IPS-18a (cell line): ENCODE measurements around the gene CLASP1.

Experiments
- H3K27ac ChIP-seq: one replicate; pipeline ENCODE4 v1.5.1; 2013; ENCODE audit warnings: low read length
- H3K27me3 ChIP-seq: one replicate; pipeline ENCODE4 v1.6.1; 2013; ENCODE audit warnings: mild to moderate bottlenecking, low read length; ENCODE audit not compliant: control insufficient read depth, insufficient read depth
- H3K36me3 ChIP-seq: one replicate; pipeline ENCODE4 v1.6.1; 2013; ENCODE audit warnings: low read depth, low read length; ENCODE audit not compliant: control insufficient read depth
- H3K4me1 ChIP-seq: one replicate; pipeline ENCODE4 v1.6.1; 2013; ENCODE audit warnings: low read depth, low read length; ENCODE audit not compliant: control insufficient read depth
- H3K4me3 ChIP-seq: one replicate; pipeline ENCODE4 v1.5.1; 2013; ENCODE audit warnings: low read length
- H3K9ac ChIP-seq: one replicate; pipeline ENCODE4 v1.6.1; 2013; ENCODE audit warnings: mild to moderate bottlenecking, low read length, moderate library complexity
- H3K9me3 ChIP-seq: one replicate; pipeline ENCODE4 v1.6.1; 2013; ENCODE audit warnings: low read depth, low read length; ENCODE audit not compliant: control insufficient read depth

Gene CLASP1

GRCh38 chr2:121359716-121360565 is 289.3 kb downstream of the CLASP1 start:
- Histone ChIP-seq H3K9ac (no peak overlapping the region), H3K27me3 (no peaks in the 10 kb centered on the region), H3K36me3 (peaks cover 37% of the 10 kb centered on the region), H3K27ac (no peak overlapping the region), H3K4me1 (no peaks in the 10 kb centered on the region), H3K9me3 (no peaks in the 10 kb centered on the region), H3K4me3 (no peak overlapping the region)

- H3K27me3 ChIP-seq, result no peaks in the 10 kb centered on the region
- no peak overlapping the region for H3K27ac ChIP-seq
- H3K9me3 ChIP-seq, result no peaks in the 10 kb centered on the region
- no peaks in the 10 kb centered on the region for H3K4me1 ChIP-seq
- peaks cover 41% of the 10 kb centered on the region for H3K36me3 ChIP-seq
- H3K4me3 ChIP-seq, result no peak overlapping the region
- H3K9ac ChIP-seq, result no peak overlapping the region
Measured at GRCh38 chr2:121359170-121359569, 290.1 kb downstream of the CLASP1 start.

GRCh38 chr2:121358291-121358690 is 291.0 kb downstream of the CLASP1 start:
- no peak overlapping the region for H3K4me3 ChIP-seq
- no peaks in the 10 kb centered on the region for H3K27me3 ChIP-seq
- H3K9me3 ChIP-seq, result no peaks in the 10 kb centered on the region
- no peaks in the 10 kb centered on the region for H3K4me1 ChIP-seq
- no peak overlapping the region for H3K9ac ChIP-seq
- peaks cover 45% of the 10 kb centered on the region for H3K36me3 ChIP-seq
- H3K27ac ChIP-seq, result no peak overlapping the region

GRCh38 chr2:121356058-121356640 is 293.1 kb downstream of the CLASP1 start:
- Histone ChIP-seq H3K27ac (no peak overlapping the region), H3K4me3 (no peak overlapping the region), H3K9ac (no peak overlapping the region), H3K4me1 (no peaks in the 10 kb centered on the region), H3K9me3 (no peaks in the 10 kb centered on the region), H3K36me3 (peaks cover 49% of the 10 kb centered on the region), H3K27me3 (no peaks in the 10 kb centered on the region)

GRCh38 chr2:121355488-121355887 is 293.8 kb downstream of the CLASP1 start:
- no peak overlapping the region for H3K9ac ChIP-seq
- H3K4me3 ChIP-seq, result no peak overlapping the region
- no peaks in the 10 kb centered on the region for H3K4me1 ChIP-seq
- H3K27ac ChIP-seq, result no peak overlapping the region
- H3K9me3 ChIP-seq, result no peaks in the 10 kb centered on the region
- peaks cover 56% of the 10 kb centered on the region for H3K36me3 ChIP-seq
- H3K27me3 ChIP-seq, result no peaks in the 10 kb centered on the region

GRCh38 chr2:121351521-121352318 is 297.5 kb downstream of the CLASP1 start:
- peaks cover 73% of the 10 kb centered on the region for H3K36me3 ChIP-seq
- no peaks in the 10 kb centered on the region for H3K4me1 ChIP-seq
- no peak overlapping the region for H3K4me3 ChIP-seq
- no peak overlapping the region for H3K9ac ChIP-seq
- H3K9me3 ChIP-seq, result no peaks in the 10 kb centered on the region
- H3K27me3 ChIP-seq, result no peaks in the 10 kb centered on the region
- no peak overlapping the region for H3K27ac ChIP-seq

GRCh38 chr2:121350890-121351289 is 298.4 kb downstream of the CLASP1 start:
- peaks cover 77% of the 10 kb centered on the region for H3K36me3 ChIP-seq

GRCh38 chr2:121350402-121350775 is 298.9 kb downstream of the CLASP1 start:
- Histone ChIP-seq H3K27ac (no peak overlapping the region), H3K4me1 (no peaks in the 10 kb centered on the region), H3K36me3 (peaks cover 78% of the 10 kb centered on the region)

More at GRCh38 chr2:121350890-121351289, 298.4 kb downstream of the CLASP1 start:
- Histone ChIP-seq H3K4me3 (no peak overlapping the region), H3K9me3 (no peaks in the 10 kb centered on the region), H3K27me3 (no peaks in the 10 kb centered on the region), H3K27ac (no peak overlapping the region), H3K4me1 (no peaks in the 10 kb centered on the region), H3K9ac (no peak overlapping the region)

GRCh38 chr2:121349721-121350401 is 299.4 kb downstream of the CLASP1 start:
- Histone ChIP-seq H3K36me3 (peaks cover 76% of the 10 kb centered on the region), H3K9me3 (no peaks in the 10 kb centered on the region), H3K4me3 (no peak overlapping the region), H3K4me1 (no peaks in the 10 kb centered on the region), H3K9ac (no peak overlapping the region), H3K27me3 (no peaks in the 10 kb centered on the region), H3K27ac (no peak overlapping the region)

More at GRCh38 chr2:121350402-121350775, 298.9 kb downstream of the CLASP1 start:
- no peak overlapping the region for H3K9ac ChIP-seq
- no peak overlapping the region for H3K4me3 ChIP-seq
- H3K9me3 ChIP-seq, result no peaks in the 10 kb centered on the region
- no peaks in the 10 kb centered on the region for H3K27me3 ChIP-seq

GRCh38 chr2:121348128-121348740 is 301.0 kb downstream of the CLASP1 start:
- no peaks in the 10 kb centered on the region for H3K9me3 ChIP-seq
- no peak overlapping the region for H3K4me3 ChIP-seq
- no peaks in the 10 kb centered on the region for H3K27me3 ChIP-seq
- no peak overlapping the region for H3K27ac ChIP-seq
- no peak overlapping the region for H3K9ac ChIP-seq
- H3K36me3 ChIP-seq, result peaks cover 64% of the 10 kb centered on the region
- H3K4me1 ChIP-seq, result no peaks in the 10 kb centered on the region

GRCh38 chr2:121346859-121347258 is 302.4 kb downstream of the CLASP1 start:
- peaks cover 53% of the 10 kb centered on the region for H3K36me3 ChIP-seq
- no peaks in the 10 kb centered on the region for H3K9me3 ChIP-seq
- H3K9ac ChIP-seq, result no peak overlapping the region
- no peak overlapping the region for H3K4me3 ChIP-seq
- H3K4me1 ChIP-seq, result no peaks in the 10 kb centered on the region
- no peaks in the 10 kb centered on the region for H3K27me3 ChIP-seq
- no peak overlapping the region for H3K27ac ChIP-seq
